Bronchial epithelial cell (primary cell): ENCODE measurements around the gene TNPO2. TPM values are rescaled to one million over a fixed set of nuclear protein-coding genes. Genes with fewer than 3 reads are reported as not detected.

ENCODE experiments used
- DNase-seq: peaks from one replicate; pipeline ENCODE4 v3.0.0-alpha.2; 2010; ENCODE audit warnings: low read depth
- FAIRE-seq: peaks from 2 replicates; lab custom pipeline; 2011; peaks lifted over from hg19 to GRCh38; lab: Jason Lieb, UNC
- H3K27me3 ChIP-seq: 2 replicates; pipeline ENCODE4 v1.5.1; 2011; ENCODE audit warnings: low read length; ENCODE audit not compliant: control insufficient read depth, insufficient read depth
- H3K36me3 ChIP-seq: 2 replicates; pipeline ENCODE4 v1.5.1; 2011; ENCODE audit warnings: low read length; ENCODE audit not compliant: control insufficient read depth, insufficient read depth
- H3K4me3 ChIP-seq: 2 replicates; pipeline ENCODE4 v1.5.1; 2011; ENCODE audit warnings: mild to moderate bottlenecking, low read depth, low read length, control low read depth
- CTCF ChIP-seq: IDR thresholded peaks from 2 replicates; pipeline ENCODE4 v1.5.1; 2011; ENCODE audit warnings: mild to moderate bottlenecking, moderate library complexity, low read length, control low read depth, inconsistent platforms; ENCODE audit not compliant: insufficient read depth, severe bottlenecking
- total RNA-seq: library from RNA; depleted of rRNA; stranded (reverse); fragments of >200 nt; gene quantifications from 2 replicates; pipeline ENCODE4 v1.2.1, GENCODE V29; 2014

The TNPO2 gene
- total RNA-seq, 1 donor from 2014 or later: 16.8 TPM

DNA sequence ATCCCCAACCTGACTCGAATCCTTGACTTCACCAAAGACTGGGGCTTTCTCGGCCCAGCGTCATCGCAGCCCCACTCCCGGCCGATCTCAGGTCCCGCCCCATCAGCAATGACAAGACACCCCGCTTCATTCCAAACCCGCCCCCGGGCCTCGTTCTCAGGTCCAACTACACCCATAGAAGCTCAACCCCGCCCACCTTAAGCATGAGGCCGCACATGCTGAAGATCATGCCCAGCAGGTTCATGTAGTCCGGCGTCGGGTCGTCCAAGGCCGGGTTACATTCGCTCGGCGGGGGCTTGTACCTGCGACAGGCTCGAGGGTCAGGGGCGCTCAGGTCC lies 54.8 kb downstream of the TNPO2 start:
- DNase-seq (peak; percentile 51), FAIRE-seq (no peak)
- H3K4me3 ChIP-seq: peak overlapping the region; percentile 86
- H3K36me3 ChIP-seq: peaks cover 9% of the 10 kb centered on the region
- TF ChIP-seq CTCF: no peak
- no peaks in the 10 kb centered on the region for H3K27me3 ChIP-seq

DNA sequence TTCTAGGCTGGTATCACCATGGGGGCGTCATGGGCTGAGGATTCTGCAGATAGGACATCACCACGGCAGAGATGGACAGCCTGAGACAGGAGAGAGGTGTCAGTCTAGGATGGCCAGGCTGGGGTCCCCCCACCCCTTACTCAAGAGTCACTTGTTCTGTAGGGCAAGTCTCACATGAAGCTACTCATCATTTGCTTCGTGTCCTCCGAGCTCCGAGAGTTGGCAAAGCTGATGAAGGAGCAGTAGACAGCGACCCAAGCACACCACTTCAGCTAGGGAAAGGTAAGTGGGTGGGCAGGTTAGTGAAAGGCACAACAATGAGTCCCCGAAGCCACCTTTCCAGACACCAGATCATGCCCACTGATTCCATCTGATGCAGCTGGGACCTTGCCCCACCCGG lies 55.4 kb downstream of the TNPO2 start:
- TF ChIP-seq CTCF: no peak
- DNase-seq (no peak), FAIRE-seq (no peak)
- no peaks in the 10 kb centered on the region for H3K27me3 ChIP-seq
- peak overlapping the region; percentile 86 for H3K4me3 ChIP-seq
- peaks cover 9% of the 10 kb centered on the region for H3K36me3 ChIP-seq

GRCh38 chr19:12667731-12668302 lies 55.9 kb downstream of the TNPO2 start:
- H3K4me3 ChIP-seq: no peak overlapping the region
- no peak for DNase-seq
- peaks cover 11% of the 10 kb centered on the region for H3K36me3 ChIP-seq
- no peaks in the 10 kb centered on the region for H3K27me3 ChIP-seq
- no peak for FAIRE-seq
- no peak for TF ChIP-seq CTCF

DNA sequence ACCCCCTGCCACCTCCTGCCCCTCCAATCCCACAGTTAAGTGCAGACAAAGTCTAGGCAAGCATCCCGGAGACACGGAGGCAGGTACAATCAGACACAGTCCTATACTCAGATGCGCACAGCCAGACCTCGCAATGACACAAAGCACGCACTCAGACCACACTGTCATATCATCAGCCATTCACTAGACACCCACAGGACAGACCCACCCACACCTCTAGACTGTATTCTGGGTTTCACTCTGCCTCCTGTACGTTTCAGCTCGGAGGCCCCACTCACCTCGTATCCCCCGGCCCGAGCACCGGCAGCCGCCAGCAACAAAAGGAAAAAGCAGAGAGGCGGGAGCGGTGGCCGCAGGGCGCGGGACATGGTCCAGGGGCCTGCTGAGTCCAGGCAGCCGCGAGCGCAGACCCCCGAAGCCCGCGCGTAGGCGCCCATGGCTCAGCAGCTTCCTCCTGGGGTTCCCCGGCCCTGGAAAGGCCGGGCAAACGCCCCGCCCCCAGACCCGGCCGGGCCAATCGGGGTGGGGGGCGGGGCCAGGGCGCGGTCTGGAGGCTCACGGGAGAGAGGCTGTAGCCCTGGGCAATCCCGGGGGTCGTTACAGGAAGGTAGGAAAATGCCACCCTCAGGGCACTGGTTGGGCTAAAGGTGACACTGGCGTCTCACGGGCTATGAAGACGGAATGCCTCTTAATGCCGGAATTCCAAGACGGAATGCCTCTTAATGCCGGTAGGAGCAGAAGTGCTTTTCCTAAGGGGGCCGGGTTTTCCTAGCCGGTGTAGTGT lies 57.3 kb downstream of the TNPO2 start, which contains the start of the genes MAN2B1 and WDR83:
Gene MAN2B1 (minus strand): TSS at position 478 of the 784 bp plus-strand sequence. CDS start 41 bp downstream, at position 437.
Gene WDR83 (plus strand): TSS at position 543 of the 784 bp plus-strand sequence. CDS start 2,984 bp downstream, outside the sequence.
- Histone ChIP-seq H3K27me3 (no peaks in the 10 kb centered on the region), H3K36me3 (peaks cover 9% of the 10 kb centered on the region), H3K4me3 (peak within 1 kb of the TSS; percentile 77)
- DNase-seq (peak; percentile 57), FAIRE-seq (no peak)
- no peak for TF ChIP-seq CTCF

- no peak for DNase-seq
- Histone ChIP-seq H3K4me3 (peak overlapping the region; percentile 77), H3K36me3 (peaks cover 14% of the 10 kb centered on the region), H3K27me3 (no peaks in the 10 kb centered on the region)
- TF ChIP-seq CTCF: no peak
- FAIRE-seq: no peak
Observed at GRCh38 chr19:12665671-12666264, 58.0 kb downstream of the TNPO2 start.
